ENCODE data around the gene PCDH15.

The PCDH15 gene
- 0 reads per million in 2 donors for total RNA-seq

- DNase-seq = peak in 1 of 5 experiments; percentile 0
Observed at GRCh38 chr10:54800741-54801421, at the start of gene PCDH15. Gene PCDH15 (minus strand): TSS chr10:54801231. CDS start chr10:54664262, 136,969 bp downstream.

- no peak for DNase-seq
Observed at GRCh38 chr10:54843932-54844331, 42.9 kb upstream of the PCDH15 start.

- no peak for DNase-seq
Observed at GRCh38 chr10:54843085-54843646, 42.1 kb upstream of the PCDH15 start.

GRCh38 chr10:54837479-54837878 lies 36.4 kb upstream of the PCDH15 start:
- no peak for DNase-seq

GRCh38 chr10:54833029-54833428 lies 32.0 kb upstream of the PCDH15 start:
- no peak for DNase-seq

GRCh38 chr10:54826994-54827560 lies 26.0 kb upstream of the PCDH15 start:
- no peak for DNase-seq

- DNase-seq = no peak
Observed at GRCh38 chr10:54815583-54815982, 14.6 kb upstream of the PCDH15 start.

- DNase-seq = no peak
Observed at GRCh38 chr10:54808186-54808935, 7.3 kb upstream of the PCDH15 start.

- DNase-seq = no peak
Observed at GRCh38 chr10:54799506-54799905, 1.5 kb downstream of the PCDH15 start.

- no peak for DNase-seq
Observed at GRCh38 chr10:54797636-54798321, 3.3 kb downstream of the PCDH15 start.

- DNase-seq = no peak
Observed at GRCh38 chr10:54796881-54797280, 4.2 kb downstream of the PCDH15 start.

- no peak for DNase-seq
Observed at GRCh38 chr10:54776622-54777021, 24.4 kb downstream of the PCDH15 start.

GRCh38 chr10:54772468-54773122 lies 28.4 kb downstream of the PCDH15 start:
- DNase-seq = no peak

- DNase-seq = no peak
Observed at GRCh38 chr10:54769051-54769450, 32.0 kb downstream of the PCDH15 start.

GRCh38 chr10:54758791-54759190 lies 42.2 kb downstream of the PCDH15 start:
- no peak for DNase-seq

- no peak for DNase-seq
Observed at GRCh38 chr10:54749623-54750022, 51.4 kb downstream of the PCDH15 start.

GRCh38 chr10:54745436-54745835 lies 55.6 kb downstream of the PCDH15 start:
- no peak for DNase-seq

GRCh38 chr10:54742416-54742815 lies 58.6 kb downstream of the PCDH15 start:
- no peak for DNase-seq

GRCh38 chr10:54728511-54728910 lies 72.5 kb downstream of the PCDH15 start:
- DNase-seq = no peak

GRCh38 chr10:54722075-54722474 lies 79.0 kb downstream of the PCDH15 start:
- DNase-seq = no peak

GRCh38 chr10:54710918-54711317 lies 90.1 kb downstream of the PCDH15 start:
- DNase-seq = no peak

GRCh38 chr10:54708591-54708990 lies 92.4 kb downstream of the PCDH15 start:
- DNase-seq = no peak

Data from T-helper 2 cell (primary cell).